Kidney (tissue), 14 donors: ENCODE measurements around the gene DOCK10. TPM values are rescaled to one million over a fixed set of nuclear protein-coding genes. Genes with fewer than 3 reads are reported as not detected.

Source experiments
- DNase-seq, 5 donors: peaks; one replicate each; pipeline ENCODE4 v3.0.0-alpha.2; 2013 to 2020
- FAIRE-seq: peaks from 2 replicates; lab custom pipeline; 2012; peaks lifted over from hg19 to GRCh38; lab: Jason Lieb, UNC
- H3K27ac ChIP-seq, 2 donors: one replicate each; pipeline ENCODE4 v1.7.0; 2013; ENCODE audit warnings: low read depth in 2 of 2, low read length in 2 of 2, inconsistent platforms in 1 of 2
- H3K27me3 ChIP-seq: one replicate; pipeline ENCODE4 v1.7.1; 2013; ENCODE audit warnings: low read length, inconsistent platforms; ENCODE audit not compliant: control insufficient read depth, insufficient read depth
- H3K36me3 ChIP-seq, 3 donors: one replicate each; pipeline versions ENCODE4 v1.7.0 to v1.7.1; 2013; ENCODE audit warnings: low read length in 3 of 3, control low read depth in 1 of 3, inconsistent platforms in 1 of 3; ENCODE audit not compliant: insufficient read depth in 3 of 3, control insufficient read depth in 2 of 3
- H3K4me1 ChIP-seq, 3 donors: one replicate each; pipeline versions ENCODE4 v1.7.0 to v1.7.1; 2013; ENCODE audit warnings: low read length in 3 of 3, inconsistent platforms in 1 of 3, low read depth in 1 of 3; ENCODE audit not compliant: control insufficient read depth in 2 of 3, insufficient read depth in 2 of 3
- H3K4me3 ChIP-seq, 3 donors: one replicate each; pipeline versions ENCODE4 v1.7.0 to v1.8.1; 2013; ENCODE audit warnings: low read length in 3 of 3, control low read depth in 1 of 3, inconsistent platforms in 1 of 3
- H3K9ac ChIP-seq, 3 donors: one replicate each; pipeline versions ENCODE4 v1.7.0 to v1.7.1; 2013; ENCODE audit warnings: low read length in 3 of 3, control low read depth in 1 of 3, inconsistent platforms in 1 of 3
- H3K9me3 ChIP-seq, 3 donors: one replicate each; pipeline versions ENCODE4 v1.7.0 to v1.7.1; 2013; ENCODE audit warnings: low read length in 3 of 3, control low read depth in 1 of 3, inconsistent platforms in 1 of 3; ENCODE audit not compliant: control insufficient read depth in 2 of 3, insufficient read depth in 1 of 3
- CTCF ChIP-seq: IDR thresholded peaks from 3 replicates; pipeline ENCODE4 v1.5.1; 2012; ENCODE audit warnings: mild to moderate bottlenecking, moderate library complexity, borderline replicate concordance; ENCODE audit not compliant: insufficient read depth; ENCODE audit errors: extremely low read depth
- intact Hi-C: fragments of 100-400 bp; cut with DNase I; formaldehyde crosslinking; loops from one replicate; pipeline ENCODE4 v1.11.1; 2022
- polyA plus RNA-seq: library from polyadenylated mRNA; stranded (reverse); fragments of 350-450 nt; fragmentation: Illumina TruSeq; extraction: RNeasy Lipid Tissue Mini Kit (QIAGEN cat#74804); gene quantifications from one replicate; pipeline ENCODE4 v1.2.3, GENCODE V29; 2014; ENCODE audit warnings: low read depth, low replicate concordance; ENCODE audit not compliant: insufficient read depth
- total RNA-seq: library from RNA; stranded (reverse); fragmentation: NEBNext Ultra II Directional; extraction: Animal tissue kit (Norgen Biotek cat#: 25700); gene quantifications from one replicate; pipeline ENCODE4 v1.2.1, GENCODE V29; 2021
- donor health status: control.
- donor health status: control.
- donor health status: control.
- donor health status: control.
- donor health status: control.
- donor health status: DM: yes; HTN: yes; CAD: no.
- donor health status: Normal renal cell carcinoma (clear cell type).

DOCK10 gene
- total and polyA plus RNA-seq, 2 donors from 2014 or later, result 2.1 to 33.8 TPM

GRCh38 chr2:224816816-224817215 lies 225.5 kb downstream of the DOCK10 start:
- Histone ChIP-seq H3K4me1 (no peaks in the 10 kb centered on the region), H3K4me3 (no peak overlapping the region), H3K27ac (no peak overlapping the region), H3K36me3 (no peaks in the 10 kb centered on the region), H3K9ac (no peak overlapping the region), H3K27me3 (no peaks in the 10 kb centered on the region), H3K9me3 (no peaks in the 10 kb centered on the region)
- intact Hi-C loops, result no loop called here
- no peak for FAIRE-seq
- DNase-seq, result no peak
- no peak for TF ChIP-seq CTCF

GRCh38 chr2:224813578-224813977 lies 228.7 kb downstream of the DOCK10 start:
- Histone ChIP-seq H3K27me3 (no peaks in the 10 kb centered on the region), H3K9me3 (no peaks in the 10 kb centered on the region), H3K27ac (no peak overlapping the region), H3K9ac (no peak overlapping the region), H3K36me3 (no peaks in the 10 kb centered on the region), H3K4me1 (no peaks in the 10 kb centered on the region), H3K4me3 (no peak overlapping the region)
- DNase-seq (no peak), FAIRE-seq (no peak)
- no peak for TF ChIP-seq CTCF
- intact Hi-C loops, result no loop called here

- Histone ChIP-seq H3K36me3 (no peaks in the 10 kb centered on the region), H3K9me3 (no peaks in the 10 kb centered on the region), H3K9ac (no peak overlapping the region), H3K27me3 (no peaks in the 10 kb centered on the region), H3K4me1 (no peaks in the 10 kb centered on the region), H3K27ac (no peak overlapping the region), H3K4me3 (no peak overlapping the region)
- no peak for TF ChIP-seq CTCF
- DNase-seq (no peak), FAIRE-seq (no peak)
- intact Hi-C loops, result no loop called here
These were observed 234.9 kb downstream of the DOCK10 start for GRCh38 chr2:224807153-224807964.
